ENCODE results near the gene OR2V2.

OR2V2 gene

DNA sequence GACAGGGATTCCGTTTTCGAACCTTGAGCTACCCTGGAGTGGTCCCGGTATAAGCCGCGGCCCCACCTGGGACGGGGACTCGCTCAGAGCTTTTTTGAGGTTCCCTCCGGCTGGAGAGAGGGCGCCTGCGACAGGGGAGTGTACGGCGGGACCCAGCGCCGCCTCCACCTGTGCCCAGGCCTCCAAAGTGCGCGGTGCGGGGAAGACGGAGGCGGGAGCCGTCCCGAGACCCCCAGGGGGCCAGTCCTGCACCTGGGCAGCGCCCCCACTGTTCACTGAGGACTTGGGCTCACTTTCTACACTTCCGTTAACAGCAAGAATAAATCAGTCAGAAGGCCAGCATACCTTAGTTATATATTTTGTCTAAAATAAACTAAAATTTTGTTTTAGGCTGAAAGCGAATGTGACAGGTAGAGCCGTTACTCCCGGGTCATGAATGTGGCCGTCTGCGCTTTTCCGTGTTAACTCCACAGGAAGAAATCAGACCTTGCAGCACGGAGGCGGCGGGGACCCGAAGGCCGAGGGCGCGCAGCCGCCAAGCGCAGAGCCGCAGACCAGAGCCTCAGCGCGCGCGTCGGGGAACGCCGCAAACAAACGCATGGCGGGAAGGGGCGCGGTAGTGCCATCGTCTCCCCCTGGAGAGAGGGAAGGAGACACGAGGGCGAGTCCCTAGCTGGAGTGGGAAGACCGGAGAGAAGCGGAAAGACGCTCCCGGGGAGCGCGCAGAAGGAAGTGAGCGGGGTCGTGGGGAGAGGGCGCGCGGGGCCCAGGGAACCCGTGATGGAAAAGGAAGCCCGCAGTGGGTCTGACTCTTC, 43.5 kb downstream of the OR2V2 start:
- no peak for DNase-seq (ENCODE audit: low read depth in 2 of 2)

DNA sequence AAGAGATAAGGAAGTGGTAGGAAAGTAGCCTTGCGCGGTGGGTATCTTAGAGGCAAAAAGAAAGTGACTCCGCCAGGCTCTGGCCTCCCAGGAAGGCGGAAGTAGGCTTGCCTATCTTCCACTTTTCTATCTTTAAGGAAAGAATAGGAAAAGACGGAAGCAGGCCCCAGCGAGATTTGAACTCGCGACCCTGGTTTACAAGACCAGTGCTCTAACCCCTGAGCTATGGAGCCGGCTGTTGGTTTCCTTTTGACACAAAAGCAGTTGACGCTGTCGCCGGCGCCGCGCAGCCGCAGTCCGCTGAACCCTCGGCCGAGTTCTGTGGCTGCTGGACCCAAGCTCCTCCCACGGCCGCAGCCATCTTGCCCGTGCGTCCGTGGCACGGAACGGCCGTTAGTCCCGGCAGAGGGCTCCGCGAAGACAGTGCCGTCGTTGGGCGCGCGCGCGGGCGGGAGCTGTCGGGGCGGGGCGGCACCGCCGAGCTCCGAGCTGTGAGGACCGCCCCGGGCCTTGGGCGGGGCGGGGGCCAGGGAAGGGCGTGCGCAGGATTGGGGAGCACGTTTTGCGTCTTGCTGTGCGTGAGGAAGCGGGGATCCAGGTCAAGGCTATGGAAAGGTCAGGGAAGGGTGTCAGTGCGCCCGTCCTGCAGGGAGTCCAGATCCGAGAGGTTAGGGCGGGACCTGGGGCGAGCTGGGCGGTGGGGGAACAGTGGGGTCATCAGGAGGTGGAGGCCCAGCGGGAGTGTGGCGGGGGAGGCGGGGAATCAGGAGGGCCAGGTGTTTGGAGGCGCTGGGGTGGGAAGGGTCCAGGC, 44.3 kb downstream of the OR2V2 start:
- peak; percentile 88 to 92 for DNase-seq (ENCODE audit: low read depth in 2 of 2)

DNA sequence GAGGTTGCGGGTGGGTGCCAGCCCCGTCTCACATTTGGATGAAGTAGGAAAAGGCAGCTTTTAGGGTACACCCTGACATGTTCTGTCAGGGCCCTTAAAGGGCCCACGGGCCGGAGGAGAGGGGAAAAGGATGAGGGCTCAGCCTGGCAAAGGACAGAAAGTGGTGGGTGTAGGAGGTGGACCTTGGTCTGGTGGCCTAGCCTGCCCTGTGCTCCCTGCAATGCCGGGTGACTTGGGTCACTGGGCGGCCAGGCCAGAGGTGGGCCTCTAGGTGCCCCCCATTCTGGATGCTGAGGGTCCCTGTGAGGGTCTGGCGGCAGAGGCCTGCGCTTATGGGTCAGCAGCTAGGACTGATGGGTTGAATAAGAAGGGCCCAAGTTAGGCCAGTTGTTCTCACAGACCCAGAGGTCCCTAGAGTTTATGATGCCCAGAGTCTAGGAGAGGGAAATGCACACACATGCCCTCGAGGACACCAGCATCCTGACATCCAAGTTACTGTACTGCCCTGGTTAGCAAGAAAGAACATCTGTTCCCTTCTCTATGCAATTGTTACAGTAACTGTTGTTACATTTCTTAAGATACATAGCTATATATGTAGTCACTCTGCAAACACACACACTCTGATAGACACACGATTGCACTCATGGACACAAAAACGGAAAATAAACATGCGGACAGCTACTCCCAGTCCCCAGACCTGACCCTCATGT, 45.1 kb downstream of the OR2V2 start:
- DNase-seq (ENCODE audit: low read depth in 2 of 2) = no peak

DNA sequence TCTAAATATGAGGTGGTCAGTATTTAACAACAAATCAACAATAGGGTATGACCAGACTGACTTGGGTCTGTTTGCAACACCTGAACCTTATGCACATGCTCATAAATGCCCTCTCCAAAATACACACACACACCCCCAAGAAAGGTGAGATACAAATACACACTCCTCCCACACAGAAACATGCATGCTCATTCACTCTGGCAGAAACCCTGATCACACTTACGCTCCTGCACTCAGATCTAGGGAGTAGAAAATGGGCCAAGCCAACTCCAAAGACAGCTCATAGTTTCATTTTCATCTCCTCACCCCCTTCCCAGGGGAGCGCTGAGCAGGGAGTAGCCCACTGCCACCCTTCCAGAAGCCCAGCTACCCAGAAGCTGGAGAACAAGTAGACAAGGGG, 46.3 kb downstream of the OR2V2 start:
- DNase-seq (ENCODE audit: low read depth in 2 of 2) = no peak

DNA sequence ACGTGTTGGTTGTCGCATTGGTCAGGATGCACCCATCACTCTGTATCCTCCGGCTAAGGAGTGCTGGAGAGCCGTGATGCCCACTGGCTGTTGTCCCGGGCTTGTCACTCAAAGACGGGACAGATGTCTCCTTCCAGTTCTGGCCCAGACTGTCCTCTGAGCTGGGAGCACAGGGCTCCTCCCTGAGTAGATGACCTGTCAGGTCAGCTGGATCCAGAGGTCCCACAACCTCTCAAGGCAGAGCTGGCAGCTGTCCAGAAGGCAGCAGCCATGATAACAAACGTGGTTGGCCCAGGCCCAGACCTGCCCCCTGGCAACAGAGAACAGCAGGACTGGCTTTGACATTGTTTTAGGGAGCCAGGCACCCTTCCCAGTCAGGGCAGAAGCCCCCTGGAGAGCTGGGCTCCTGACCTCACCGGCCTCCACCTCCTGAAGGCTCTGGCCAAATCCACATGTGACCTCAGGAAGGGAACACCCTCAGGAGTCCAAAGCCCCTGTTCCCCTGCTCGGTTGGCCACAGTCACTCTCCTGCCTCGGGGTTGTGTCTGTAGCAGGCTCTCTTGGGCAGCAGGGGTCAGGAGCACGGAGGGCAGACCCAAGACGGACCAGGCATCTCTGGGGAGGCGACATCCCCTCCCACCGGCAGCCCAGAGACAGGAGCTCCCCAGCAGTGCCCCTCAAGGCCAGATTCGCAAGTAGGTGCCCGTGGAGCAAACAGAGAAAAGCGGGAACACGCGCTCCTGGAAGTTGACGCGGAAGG, 47.3 kb downstream of the OR2V2 start:
- DNase-seq (ENCODE audit: low read depth in 2 of 2) = no peak

DNA sequence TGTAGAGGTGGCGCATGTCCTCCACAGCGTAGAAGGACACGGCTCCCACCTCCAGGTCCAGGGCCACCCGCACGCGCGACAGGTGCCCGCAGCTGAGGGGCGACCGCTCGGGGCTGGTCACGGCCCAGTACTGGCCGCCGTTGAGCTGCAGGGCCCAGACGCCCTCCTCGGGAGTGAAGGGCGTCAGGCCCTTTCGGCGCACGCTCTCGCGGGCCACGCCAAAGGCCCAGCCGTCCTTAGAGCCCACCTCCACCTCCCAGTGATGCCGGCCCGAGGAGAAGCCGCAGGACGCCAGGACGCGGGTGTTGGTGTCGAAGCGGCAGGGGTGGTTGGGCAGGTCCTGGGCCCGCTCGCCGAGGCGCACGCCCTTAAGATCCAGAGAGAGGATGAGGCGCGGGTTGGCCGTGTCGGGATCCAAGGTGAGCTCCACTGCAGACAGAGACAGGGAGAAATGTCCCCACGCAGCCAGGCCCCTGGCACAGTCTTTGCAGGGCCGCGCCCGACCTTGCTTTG, 47.9 kb downstream of the OR2V2 start:
- no peak for DNase-seq (ENCODE audit: low read depth in 2 of 2)

DNA sequence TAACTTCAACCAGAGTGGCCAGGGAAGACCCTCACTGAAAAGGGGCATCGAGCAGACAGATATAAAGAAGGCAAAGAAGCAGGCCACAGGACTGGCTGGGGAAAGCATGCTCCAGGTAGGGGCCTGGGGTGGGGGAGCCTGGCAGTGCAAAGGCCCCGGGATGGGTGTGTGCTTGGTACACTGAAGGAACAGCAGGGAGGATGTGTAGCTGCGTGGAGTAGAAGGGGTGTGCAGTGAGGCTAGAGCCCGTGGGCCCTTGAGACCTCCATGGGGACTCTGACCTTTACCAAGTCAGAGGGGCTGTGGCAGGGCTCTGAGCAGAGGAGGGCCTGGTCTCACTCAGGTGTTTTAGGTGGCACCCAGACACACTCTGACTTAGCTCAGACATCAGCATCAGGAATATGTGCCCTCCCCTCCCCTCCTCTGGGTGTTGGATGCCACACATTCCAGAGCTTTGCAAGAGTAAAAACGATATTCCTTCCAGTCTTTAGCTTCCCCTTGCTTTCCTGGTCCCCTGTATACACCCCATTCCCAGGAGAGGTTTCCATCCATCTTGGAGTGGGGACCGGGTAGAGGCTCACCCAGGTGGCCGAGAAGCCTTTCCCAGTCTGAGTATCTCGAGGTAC, 50.1 kb downstream of the OR2V2 start:
- DNase-seq (ENCODE audit: low read depth in 2 of 2) = no peak

DNA sequence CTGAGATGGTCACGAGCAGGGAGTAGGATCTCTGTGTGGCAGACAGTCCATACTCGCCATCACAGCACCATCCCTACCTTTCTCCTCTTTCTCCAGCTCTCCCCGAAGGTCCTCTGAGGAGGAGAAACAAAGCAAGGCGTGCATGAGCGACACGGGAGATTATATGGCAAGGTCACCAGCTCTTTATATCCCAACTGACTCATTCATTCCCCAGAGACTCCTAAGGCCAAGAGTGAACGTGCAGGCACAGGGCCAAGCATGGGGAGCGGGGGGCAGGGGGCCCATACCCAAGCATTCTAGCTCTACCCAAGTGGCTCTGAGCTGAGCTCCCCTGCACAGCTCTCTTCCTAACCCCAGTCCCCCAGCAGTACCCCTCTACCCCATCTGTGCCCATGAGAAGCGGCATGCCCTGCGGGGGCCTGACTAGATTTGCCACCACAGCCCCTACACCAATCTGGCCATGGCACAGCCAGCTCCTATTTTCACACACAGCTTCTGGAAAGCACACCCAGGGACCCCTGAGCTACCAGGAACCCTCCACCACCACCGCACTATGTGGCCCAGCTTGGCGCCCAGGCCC, 50.8 kb downstream of the OR2V2 start:
- DNase-seq (ENCODE audit: low read depth in 2 of 2) = no peak

DNA sequence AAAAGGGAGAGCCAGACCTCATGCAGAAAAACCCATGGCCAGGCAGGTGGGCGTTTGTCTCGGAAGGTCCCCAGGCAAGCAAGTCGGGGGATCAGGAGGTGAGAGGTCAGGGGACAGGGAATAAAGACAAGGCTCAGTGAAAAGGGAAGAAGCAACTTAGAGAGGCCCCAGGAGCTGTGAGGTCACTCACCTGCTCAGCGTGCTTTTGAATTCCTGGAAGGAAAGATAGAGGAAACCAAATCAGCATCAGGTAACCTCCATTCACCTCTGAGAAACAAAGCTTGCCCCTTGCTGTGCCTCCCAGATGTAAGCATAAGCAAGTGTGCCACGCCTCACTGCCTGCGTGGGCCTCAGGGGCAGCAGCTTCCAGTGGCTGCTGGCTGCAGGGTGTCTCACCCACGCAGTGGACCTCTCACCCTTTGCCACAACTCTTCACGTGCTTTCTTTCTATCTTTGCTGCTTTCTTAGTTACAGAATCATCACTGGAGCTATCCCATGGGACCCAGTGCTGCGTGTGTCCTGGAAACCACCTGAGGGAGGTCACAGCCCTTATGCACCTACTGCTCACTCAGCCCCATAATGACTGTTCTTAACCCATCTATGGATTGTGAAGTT, 51.6 kb downstream of the OR2V2 start:
- no peak for DNase-seq (ENCODE audit: low read depth in 2 of 2)

DNA sequence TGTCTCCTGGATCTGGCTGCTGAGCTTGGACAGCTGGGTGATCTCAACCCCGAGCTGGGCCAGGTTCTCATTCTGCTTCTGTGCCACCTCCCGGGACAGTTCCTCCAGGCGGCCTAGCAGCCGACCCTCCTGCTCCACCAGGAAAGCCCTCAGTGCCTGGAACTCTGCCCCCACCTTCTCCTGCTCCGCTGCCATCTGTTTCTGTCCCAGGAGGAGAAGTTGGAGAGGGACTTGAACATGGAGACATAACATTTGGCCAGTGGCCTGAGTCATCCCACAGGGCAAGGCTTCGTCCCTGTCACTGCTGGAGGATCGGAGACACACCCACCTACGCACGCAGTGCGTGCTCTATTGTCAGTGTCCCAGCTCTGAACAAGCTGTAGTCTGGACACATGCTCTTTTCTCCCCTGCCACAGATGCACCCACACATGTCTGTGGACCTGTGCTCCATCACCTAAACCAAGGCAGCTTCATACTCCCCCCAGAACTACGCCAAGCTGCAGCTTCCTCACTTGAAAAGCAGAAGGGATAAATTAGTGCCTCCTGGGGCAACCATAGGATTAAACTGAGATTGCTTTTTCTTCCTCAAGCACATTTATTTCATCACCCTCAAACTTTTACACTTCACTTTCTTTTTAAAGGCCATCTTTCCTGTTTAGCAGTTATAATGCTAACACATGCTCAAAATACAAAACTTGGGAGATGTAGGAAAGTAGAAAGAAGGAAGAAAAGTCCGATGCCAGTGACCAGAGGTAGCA, 52.7 kb downstream of the OR2V2 start:
- no peak for DNase-seq (ENCODE audit: low read depth in 2 of 2)

DNA sequence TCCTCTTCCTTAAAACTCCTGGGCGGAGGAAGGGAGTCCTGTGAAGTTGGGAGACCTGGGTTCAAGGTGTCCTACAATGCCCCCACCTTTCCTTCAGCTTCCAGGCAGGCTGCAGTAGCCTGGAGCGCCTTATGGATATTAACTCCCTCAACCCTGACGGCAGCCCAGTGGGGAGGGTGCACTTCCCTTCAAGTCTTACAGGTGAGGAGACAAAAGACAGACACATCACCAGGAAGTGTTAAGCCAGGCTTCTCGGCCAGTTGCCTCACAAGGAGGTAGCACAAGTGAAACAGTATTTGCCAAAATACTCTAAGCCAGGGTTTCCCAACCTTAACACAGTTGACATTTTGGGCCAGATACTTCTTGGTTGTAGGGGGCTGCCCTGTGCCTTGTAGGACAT, 53.4 kb downstream of the OR2V2 start:
- DNase-seq (ENCODE audit: low read depth in 2 of 2) = no peak

DNA sequence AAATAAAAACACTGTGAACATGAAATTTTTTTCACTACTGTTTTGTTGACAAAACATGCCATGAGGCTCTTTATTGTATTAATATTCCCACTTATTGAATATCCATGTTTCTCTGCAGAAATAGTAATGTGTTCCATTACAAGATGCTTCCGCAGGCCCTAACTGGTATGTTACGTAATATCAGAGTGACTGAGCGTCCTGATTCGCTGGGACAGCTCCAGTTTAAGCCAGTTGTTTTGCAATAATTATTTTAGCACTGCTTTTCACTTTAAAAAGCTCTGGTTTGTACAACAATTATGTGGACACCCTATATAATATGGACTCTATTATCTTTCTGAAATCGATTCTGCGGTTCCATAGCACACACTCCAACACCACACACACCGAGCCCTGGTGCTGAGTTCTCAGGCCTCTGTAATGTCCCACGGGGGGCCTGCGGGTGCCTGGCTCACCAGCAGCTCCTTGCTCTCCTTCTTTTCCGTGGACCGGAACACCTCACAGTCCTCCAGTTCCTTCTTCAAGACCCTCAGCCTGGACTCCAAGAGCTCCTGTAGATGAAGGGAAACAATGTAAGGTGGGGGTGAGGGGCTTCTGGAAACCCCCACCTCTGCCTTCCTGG, 55.8 kb downstream of the OR2V2 start:
- no peak for DNase-seq (ENCODE audit: low read depth in 2 of 2)

DNA sequence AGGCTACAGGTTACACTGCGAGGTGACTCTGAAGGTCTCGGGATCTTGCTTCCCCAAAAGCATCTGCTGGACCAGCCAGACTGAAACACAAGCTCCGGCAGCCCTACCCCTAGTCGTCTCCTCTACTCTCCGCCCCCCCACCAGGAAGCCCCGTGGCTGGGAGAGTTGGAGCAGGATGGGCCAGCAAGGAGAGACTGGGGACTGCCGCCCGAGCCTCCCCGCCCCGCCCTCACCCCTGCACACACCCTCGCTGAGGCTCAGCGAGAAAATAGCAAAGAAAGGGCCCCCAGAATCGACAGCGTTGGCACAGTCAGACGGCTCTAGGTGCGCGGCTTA, 56.4 kb downstream of the OR2V2 start:
- no peak for DNase-seq (ENCODE audit: low read depth in 2 of 2)

DNA sequence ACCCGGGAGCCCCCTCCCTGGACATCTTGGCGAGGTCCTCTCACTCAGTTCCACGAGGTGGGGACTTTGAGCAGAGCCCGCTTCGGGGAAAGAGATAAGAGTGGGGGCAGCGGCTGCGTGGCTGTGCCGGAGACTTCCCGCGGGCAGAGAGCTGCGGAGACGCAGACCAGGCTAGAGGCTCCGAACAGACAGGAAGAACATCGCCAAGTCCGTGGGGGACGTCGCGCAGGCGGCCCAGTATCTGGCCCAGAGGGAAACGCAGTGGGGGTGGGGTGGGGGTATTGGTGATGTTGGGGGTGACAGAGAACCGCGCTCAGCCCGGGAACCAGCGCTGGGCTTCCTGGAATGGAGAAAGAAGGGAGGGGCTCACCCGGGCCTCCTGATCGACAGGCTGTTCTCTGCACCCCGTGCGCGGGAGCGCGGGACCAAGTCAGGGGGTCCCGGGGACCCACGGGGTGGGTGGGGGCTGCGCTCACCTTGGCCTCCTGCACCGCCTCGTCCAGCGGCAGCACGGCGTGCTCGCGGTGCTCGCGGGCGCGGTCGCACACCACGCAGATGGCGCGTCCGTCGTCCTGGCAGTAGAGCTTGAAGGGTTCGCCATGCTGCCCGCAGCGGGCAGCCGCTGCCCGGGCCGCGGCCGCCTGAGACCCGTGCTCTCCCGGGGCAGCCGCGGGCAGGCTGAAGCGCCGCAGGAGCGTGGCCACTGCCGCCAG, 56.9 kb downstream of the OR2V2 start:
- DNase-seq (ENCODE audit: low read depth in 2 of 2) = no peak

DNA sequence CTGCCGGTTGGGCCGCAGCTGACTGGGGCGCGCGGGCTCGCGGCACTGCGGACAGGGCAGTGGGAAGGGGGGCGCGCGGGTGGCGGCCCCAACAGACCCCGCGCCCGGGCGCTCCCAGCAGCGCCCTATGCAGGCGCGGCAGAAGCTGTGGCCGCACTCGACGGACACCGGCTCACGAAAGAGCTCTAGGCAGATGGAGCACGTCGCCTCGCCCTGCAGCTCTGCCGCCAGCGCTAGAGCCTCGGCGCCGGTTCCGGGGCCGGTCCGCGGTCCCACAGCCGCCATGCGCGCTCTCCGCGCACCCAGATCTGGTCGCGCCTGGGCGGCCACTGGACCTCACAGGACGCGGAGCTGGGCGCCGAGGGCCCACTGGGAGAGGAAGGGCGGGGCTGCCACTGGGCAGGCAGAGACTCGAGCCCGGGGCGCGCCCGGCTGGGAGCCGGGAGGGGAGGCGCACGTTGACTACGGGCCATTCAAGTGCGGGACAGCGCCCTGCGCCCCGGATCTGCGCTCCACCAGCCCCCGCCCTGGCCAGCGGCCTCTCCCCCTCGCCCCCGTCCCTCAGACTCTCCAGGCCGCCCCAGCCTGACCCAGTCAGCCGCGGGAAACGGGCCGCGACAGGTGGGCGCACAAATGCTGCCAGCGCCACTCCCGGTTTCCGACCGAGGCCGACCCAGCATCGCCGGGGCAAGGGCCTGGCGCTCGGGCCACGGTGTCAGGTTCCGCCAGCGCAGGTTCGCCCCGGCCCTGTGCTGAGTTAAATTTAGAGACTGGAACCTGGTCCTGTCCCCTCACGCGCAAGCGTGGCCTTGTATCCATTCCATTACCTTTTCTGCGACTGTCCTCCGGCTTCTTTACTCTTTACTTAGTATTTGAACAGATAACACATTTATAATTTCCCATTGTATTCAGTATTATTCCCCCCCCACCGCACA, 57.7 kb downstream of the OR2V2 start, which contains the start of gene TRIM7:
TSS of gene TRIM7 (minus strand) at position 371 of the 935 bp plus-strand sequence. CDS start at position 285, 86 bp downstream.
- no peak for DNase-seq (ENCODE audit: low read depth in 2 of 2)

DNA sequence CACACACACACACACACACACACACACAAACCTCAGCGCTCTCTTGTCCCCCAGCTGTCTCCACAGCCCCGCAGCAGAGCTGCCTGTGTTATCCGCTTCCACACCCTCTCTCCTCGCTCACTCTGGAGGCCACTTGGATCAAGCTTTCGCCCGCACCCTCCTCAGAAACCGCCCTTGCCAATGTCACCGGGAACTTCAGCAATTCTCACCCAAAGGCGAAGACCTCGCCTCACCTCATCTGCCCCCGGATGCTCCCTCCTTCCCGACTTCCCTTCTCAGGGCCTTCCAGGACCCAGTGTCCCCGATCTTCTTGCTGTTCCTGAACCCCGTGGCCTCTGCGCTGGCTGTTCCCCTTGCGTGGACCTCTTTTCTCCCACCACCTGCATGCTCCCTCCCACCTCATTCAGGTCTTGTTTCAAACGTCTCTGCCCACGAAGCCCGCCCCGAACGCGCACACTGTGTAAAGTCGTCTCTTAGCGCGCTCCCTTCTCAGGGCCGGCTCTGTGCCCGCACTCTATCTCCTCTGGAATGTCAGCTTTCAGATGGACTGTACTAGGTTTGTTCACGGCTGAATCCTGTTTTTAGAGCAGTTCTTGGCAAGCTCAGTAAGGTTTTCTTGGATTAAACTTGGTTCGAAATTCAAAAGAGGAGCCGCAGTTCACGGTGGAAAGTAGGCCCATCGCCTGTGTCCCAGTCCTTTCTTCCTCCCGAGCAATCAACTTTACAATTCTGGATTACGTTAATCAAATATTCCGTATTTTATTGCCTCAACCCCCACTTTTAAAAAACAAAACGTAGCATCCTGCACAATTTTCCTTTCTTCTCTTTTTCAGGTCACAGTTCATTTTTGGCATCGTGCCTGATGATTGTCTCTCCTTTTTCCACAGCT, 58.6 kb downstream of the OR2V2 start:
- no peak for DNase-seq (ENCODE audit: low read depth in 2 of 2)

Measured in stimulated activated CD8-positive, alpha-beta memory T cell treated with anti-CD3 and anti-CD28 coated beads, Interleukin-15, amount 100 ng/mL, for 4 hours (primary cell).